ENCODE results near the gene NGRN.
"Not testable (repeated sequence)": the region's sequence is repeated elsewhere in the genome, so short reads cannot be mapped to it uniquely, and the experiment has no call there.

- TF ChIP-seq CTCF (IDR thresholded peaks at IDR 0.05); ZFX (IDR thresholded peaks at IDR 0.05; ENCODE audit: borderline replicate concordance): not testable (repeated sequence)
Measured at GRCh38 chr15:90281637-90282036, 16.2 kb downstream of the NGRN start.
